ENCODE data around the gene PSD2.
"Not testable (repeated sequence)": the region's sequence is repeated elsewhere in the genome, so short reads cannot be mapped to it uniquely, and the experiment has no call there.

PSD2 gene

GRCh38 chr5:139792218-139792617 is 3.4 kb upstream of the PSD2 start:
- DNase-seq: no peak

- DNase-seq: not testable (repeated sequence)
These were observed 3.0 kb upstream of the PSD2 start for GRCh38 chr5:139792655-139793054.

GRCh38 chr5:139794067-139794846 is 1.4 kb upstream of the PSD2 start:
- DNase-seq: no peak

GRCh38 chr5:139796061-139796806 is 626 bp downstream of the PSD2 start:
- DNase-seq: no peak

- DNase-seq: no peak
These were observed 1.7 kb downstream of the PSD2 start for GRCh38 chr5:139797335-139797734.

- DNase-seq: no peak
These were observed 2.4 kb downstream of the PSD2 start for GRCh38 chr5:139797856-139798510.

GRCh38 chr5:139798883-139799282 is 3.3 kb downstream of the PSD2 start:
- DNase-seq: no peak

- no peak for DNase-seq
These were observed 3.8 kb downstream of the PSD2 start for GRCh38 chr5:139799359-139799758.

- no peak for DNase-seq
These were observed 8.4 kb downstream of the PSD2 start for GRCh38 chr5:139803978-139804377.

- DNase-seq: no peak
These were observed 9.3 kb downstream of the PSD2 start for GRCh38 chr5:139804800-139805397.

- DNase-seq: no peak
These were observed 9.9 kb downstream of the PSD2 start for GRCh38 chr5:139805545-139805944.

- DNase-seq: no peak
These were observed 10.5 kb downstream of the PSD2 start for GRCh38 chr5:139806111-139806510.

- no peak for DNase-seq
These were observed 11.4 kb downstream of the PSD2 start for GRCh38 chr5:139806726-139807646.

GRCh38 chr5:139807647-139808030 is 12.0 kb downstream of the PSD2 start:
- DNase-seq: no peak

GRCh38 chr5:139808481-139809330 is 13.1 kb downstream of the PSD2 start:
- DNase-seq: peak in 1 of 2 donors; percentile 52

GRCh38 chr5:139809331-139809810 is 13.8 kb downstream of the PSD2 start:
- DNase-seq: no peak

GRCh38 chr5:139810341-139811273 is 15.0 kb downstream of the PSD2 start:
- DNase-seq: no peak

- DNase-seq: no peak
These were observed 15.6 kb downstream of the PSD2 start for GRCh38 chr5:139811274-139811607.

- no peak for DNase-seq
These were observed 16.7 kb downstream of the PSD2 start for GRCh38 chr5:139812323-139812722.
